Muscle of arm (tissue), 12 donors: ENCODE results near the gene ZDHHC14. TPM values are rescaled to one million over a fixed set of nuclear protein-coding genes. Genes with fewer than 3 reads are reported as not detected.

Experiments
- DNase-seq: peaks from one replicate; pipeline ENCODE4 v3.0.0-alpha.2; 2013
- polyA plus RNA-seq, 12 donors: library from polyadenylated mRNA; unstranded; fragments of 120-200 nt; gene quantifications; one replicate each; pipeline ENCODE4 v1.2.1, GENCODE V29; 2013; ENCODE audit not compliant: insufficient read length in 12 of 12

The ZDHHC14 gene
- polyA plus RNA-seq, 12 donors: 3.9 to 12.8 (median 6.6) TPM; not detected in 1

- no peak for DNase-seq
These were observed 215.5 kb downstream of the ZDHHC14 start for GRCh38 chr6:157596461-157596860.

- DNase-seq: no peak
These were observed 215.9 kb downstream of the ZDHHC14 start for GRCh38 chr6:157596886-157597285.

GRCh38 chr6:157597461-157598312 lies 216.7 kb downstream of the ZDHHC14 start:
- peak; percentile 43 for DNase-seq

GRCh38 chr6:157599191-157599590 lies 218.2 kb downstream of the ZDHHC14 start:
- no peak for DNase-seq

- DNase-seq: no peak
These were observed 219.8 kb downstream of the ZDHHC14 start for GRCh38 chr6:157600807-157601206.

GRCh38 chr6:157602521-157603295 lies 221.7 kb downstream of the ZDHHC14 start:
- DNase-seq: no peak

GRCh38 chr6:157603314-157603940 lies 222.4 kb downstream of the ZDHHC14 start:
- DNase-seq: no peak

- DNase-seq: no peak
These were observed 223.0 kb downstream of the ZDHHC14 start for GRCh38 chr6:157603971-157604370.

- no peak for DNase-seq
These were observed 223.8 kb downstream of the ZDHHC14 start for GRCh38 chr6:157604816-157605215.

GRCh38 chr6:157605484-157605883 lies 224.5 kb downstream of the ZDHHC14 start:
- no peak for DNase-seq

GRCh38 chr6:157606516-157606915 lies 225.5 kb downstream of the ZDHHC14 start:
- no peak for DNase-seq

GRCh38 chr6:157607317-157608109 lies 226.5 kb downstream of the ZDHHC14 start:
- DNase-seq: no peak

- no peak for DNase-seq
These were observed 227.5 kb downstream of the ZDHHC14 start for GRCh38 chr6:157608221-157609075.

GRCh38 chr6:157609117-157609516 lies 228.1 kb downstream of the ZDHHC14 start:
- DNase-seq: no peak

GRCh38 chr6:157609556-157609955 lies 228.6 kb downstream of the ZDHHC14 start:
- DNase-seq: no peak

- DNase-seq: no peak
These were observed 229.5 kb downstream of the ZDHHC14 start for GRCh38 chr6:157610451-157610999.

GRCh38 chr6:157611406-157611805 lies 230.4 kb downstream of the ZDHHC14 start:
- DNase-seq: no peak

- DNase-seq: no peak
These were observed 232.1 kb downstream of the ZDHHC14 start for GRCh38 chr6:157613011-157613522.

GRCh38 chr6:157614026-157614568 lies 233.1 kb downstream of the ZDHHC14 start:
- DNase-seq: no peak

- DNase-seq: no peak
These were observed 234.4 kb downstream of the ZDHHC14 start for GRCh38 chr6:157615420-157615769.
